ENCODE results near the gene LRRC26.
"Not testable (repeated sequence)": the region's sequence is repeated elsewhere in the genome, so short reads cannot be mapped to it uniquely, and the experiment has no call there.

The LRRC26 gene

GRCh38 chr9:137123952-137124462, 45.8 kb downstream of the LRRC26 start:
- H3K9me3 ChIP-seq (ENCODE audit: insufficient read depth, low read depth, low read length); H3K27ac ChIP-seq (ENCODE audit: low read depth, low read length); H3K9ac ChIP-seq (ENCODE audit: low read depth, low read length); H3K4me3 ChIP-seq (ENCODE audit: low read length); H3K27me3 ChIP-seq (ENCODE audit: insufficient read depth, low read length); H3K36me3 ChIP-seq (ENCODE audit: insufficient read depth, low read length); H3K4me1 ChIP-seq (ENCODE audit: insufficient read depth, low read length): not testable (repeated sequence)
- 95% methylated on average over 4 of the region's 5 CpGs for WGBS

GRCh38 chr9:137123468-137123837, 46.4 kb downstream of the LRRC26 start:
- Histone ChIP-seq H3K9me3 (ENCODE audit: insufficient read depth, low read depth, low read length) (no peaks in the 10 kb centered on the region), H3K27me3 (ENCODE audit: insufficient read depth, low read length) (no peaks in the 10 kb centered on the region), H3K9ac (ENCODE audit: low read depth, low read length) (no peak overlapping the region), H3K27ac (ENCODE audit: low read depth, low read length) (no peak overlapping the region), H3K36me3 (ENCODE audit: insufficient read depth, low read length) (no peaks in the 10 kb centered on the region), H3K4me3 (ENCODE audit: low read length) (no peak overlapping the region), H3K4me1 (ENCODE audit: insufficient read depth, low read length) (no peaks in the 10 kb centered on the region)
- 89% methylated on average over 5 of the region's 5 CpGs for WGBS

- 90% methylated on average over 16 of the region's 16 CpGs for WGBS
- not testable (repeated sequence) for H3K4me3 ChIP-seq (ENCODE audit: low read length)
Observed at GRCh38 chr9:137122796-137123467, 46.9 kb downstream of the LRRC26 start.

GRCh38 chr9:137121927-137122795, 47.7 kb downstream of the LRRC26 start:
- WGBS, result 84% methylated on average over 14 of the region's 25 CpGs

More at GRCh38 chr9:137122796-137123467, 46.9 kb downstream of the LRRC26 start:
- H3K9ac ChIP-seq (ENCODE audit: low read depth, low read length); H3K27me3 ChIP-seq (ENCODE audit: insufficient read depth, low read length); H3K4me1 ChIP-seq (ENCODE audit: insufficient read depth, low read length); H3K9me3 ChIP-seq (ENCODE audit: insufficient read depth, low read depth, low read length); H3K36me3 ChIP-seq (ENCODE audit: insufficient read depth, low read length); H3K27ac ChIP-seq (ENCODE audit: low read depth, low read length): not testable (repeated sequence)

More at GRCh38 chr9:137121927-137122795, 47.7 kb downstream of the LRRC26 start:
- not testable (repeated sequence) for H3K9ac ChIP-seq (ENCODE audit: low read depth, low read length); H3K4me3 ChIP-seq (ENCODE audit: low read length); H3K27me3 ChIP-seq (ENCODE audit: insufficient read depth, low read length); H3K36me3 ChIP-seq (ENCODE audit: insufficient read depth, low read length); H3K4me1 ChIP-seq (ENCODE audit: insufficient read depth, low read length); H3K27ac ChIP-seq (ENCODE audit: low read depth, low read length); H3K9me3 ChIP-seq (ENCODE audit: insufficient read depth, low read depth, low read length)

Data from HUES64 (cell line).